Upper lobe of left lung (tissue), 4 donors: Measurements from ENCODE around the gene P2RX7.

ENCODE experiments used
- POLR2A ChIP-seq, 4 donors: fragments of 450-650 bp; IDR thresholded peaks; one replicate each; pipeline ENCODE4 v1.5.1; 2016 to 2017; ENCODE audit warnings: antibody characterized with exemption in 4 of 4, mild to moderate bottlenecking in 2 of 4
- TF ChIP-seq, protein P1 (sequence below), 6 experiments: fragments of 450-650 bp in 4 of 6; fragments of 200-600 bp in 2 of 6; sonication (generic) in 2 of 6; IDR thresholded peaks; one replicate each; pipeline ENCODE4 v1.5.1; 2016 to 2019; ENCODE audit warnings: antibody characterized with exemption in 6 of 6

DNA sequence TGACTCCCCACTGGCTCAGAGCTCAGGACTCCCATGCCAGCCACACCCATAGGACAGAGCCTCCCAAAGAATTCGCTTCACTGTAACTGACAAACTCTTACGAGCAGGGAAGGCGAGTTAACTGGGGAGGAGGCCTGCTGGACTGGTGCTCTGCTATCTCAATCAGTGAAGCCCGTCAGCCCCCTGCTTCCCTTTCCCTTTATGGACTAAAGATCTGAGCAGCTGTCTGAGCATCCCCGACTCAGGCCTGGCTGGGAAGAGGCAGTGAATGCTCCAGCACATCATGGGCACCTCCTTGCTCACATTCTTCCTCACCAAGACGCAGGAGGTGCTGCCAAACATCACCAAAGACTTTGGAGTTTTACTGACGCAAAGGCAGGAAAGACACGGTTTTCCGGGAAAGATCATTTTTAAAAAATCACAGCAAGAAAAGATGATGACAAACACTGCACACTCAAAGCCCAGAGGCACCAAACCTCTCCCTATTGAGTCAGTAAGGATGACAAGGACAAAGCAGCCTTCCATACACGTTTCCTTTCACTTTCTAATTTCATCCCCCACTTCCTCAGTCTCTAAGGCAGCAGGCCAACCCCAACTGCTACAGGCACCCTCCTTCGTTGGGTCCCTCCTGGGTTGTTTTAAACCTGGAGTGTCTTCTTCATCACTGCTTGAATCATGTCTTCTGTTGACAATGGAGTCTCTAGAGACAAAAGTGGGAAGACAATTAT, 45.0 kb upstream of the P2RX7 start:
- TF ChIP-seq, protein P1, sequence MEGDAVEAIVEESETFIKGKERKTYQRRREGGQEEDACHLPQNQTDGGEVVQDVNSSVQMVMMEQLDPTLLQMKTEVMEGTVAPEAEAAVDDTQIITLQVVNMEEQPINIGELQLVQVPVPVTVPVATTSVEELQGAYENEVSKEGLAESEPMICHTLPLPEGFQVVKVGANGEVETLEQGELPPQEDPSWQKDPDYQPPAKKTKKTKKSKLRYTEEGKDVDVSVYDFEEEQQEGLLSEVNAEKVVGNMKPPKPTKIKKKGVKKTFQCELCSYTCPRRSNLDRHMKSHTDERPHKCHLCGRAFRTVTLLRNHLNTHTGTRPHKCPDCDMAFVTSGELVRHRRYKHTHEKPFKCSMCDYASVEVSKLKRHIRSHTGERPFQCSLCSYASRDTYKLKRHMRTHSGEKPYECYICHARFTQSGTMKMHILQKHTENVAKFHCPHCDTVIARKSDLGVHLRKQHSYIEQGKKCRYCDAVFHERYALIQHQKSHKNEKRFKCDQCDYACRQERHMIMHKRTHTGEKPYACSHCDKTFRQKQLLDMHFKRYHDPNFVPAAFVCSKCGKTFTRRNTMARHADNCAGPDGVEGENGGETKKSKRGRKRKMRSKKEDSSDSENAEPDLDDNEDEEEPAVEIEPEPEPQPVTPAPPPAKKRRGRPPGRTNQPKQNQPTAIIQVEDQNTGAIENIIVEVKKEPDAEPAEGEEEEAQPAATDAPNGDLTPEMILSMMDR (IDR thresholded peaks at IDR 0.05) = no peak
- TF ChIP-seq POLR2A (IDR thresholded peaks at IDR 0.05) = no peak
